Smooth muscle cell (in vitro differentiated cells): ENCODE measurements around the gene IDI1. TPM values are rescaled to one million over a fixed set of nuclear protein-coding genes. Genes with fewer than 3 reads are reported as not detected.

ENCODE experiments used
- DNase-seq: peaks from one replicate; lab custom pipeline; 2025; ENCODE audit not compliant: unreplicated experiment; lab: John Stamatoyannopoulos, UW
- H2AFZ ChIP-seq: fragments of 200-600 bp; sonication (generic); 2 replicates; pipeline ENCODE4 v1.6.0; 2016; ENCODE audit warnings: antibody characterized with exemption, low read depth, mild to moderate bottlenecking
- H3F3A ChIP-seq: fragments of 200-600 bp; sonication (generic); 2 replicates; pipeline ENCODE4 v1.6.0; 2017; ENCODE audit warnings: antibody characterized with exemption, low read depth
- H3K27ac ChIP-seq: fragments of 200-600 bp; sonication (generic); 2 replicates; pipeline ENCODE4 v1.5.1; 2016; ENCODE audit warnings: low read depth, mild to moderate bottlenecking
- H3K27me3 ChIP-seq: fragments of 200-600 bp; sonication (generic); 2 replicates; pipeline ENCODE4 v1.6.1; 2016; ENCODE audit warnings: low read depth, mild to moderate bottlenecking
- H3K36me3 ChIP-seq: fragments of 200-600 bp; sonication (generic); 2 replicates; pipeline ENCODE4 v1.5.1; 2016; ENCODE audit warnings: low read depth
- H3K4me1 ChIP-seq: fragments of 200-600 bp; sonication (generic); 2 replicates; pipeline ENCODE4 v1.5.1; 2016; ENCODE audit warnings: low read depth
- H3K4me2 ChIP-seq: fragments of 200-600 bp; sonication (generic); 2 replicates; pipeline ENCODE4 v1.6.0; 2016; ENCODE audit warnings: mild to moderate bottlenecking
- H3K4me3 ChIP-seq: fragments of 200-600 bp; sonication (generic); 2 replicates; pipeline ENCODE4 v1.5.1; 2016; ENCODE audit warnings: mild to moderate bottlenecking
- H3K79me2 ChIP-seq: fragments of 200-600 bp; sonication (generic); 2 replicates; pipeline ENCODE4 v1.6.0; 2016; ENCODE audit warnings: low read depth, mild to moderate bottlenecking
- H3K9ac ChIP-seq: fragments of 200-600 bp; sonication (generic); 2 replicates; pipeline ENCODE4 v1.6.0; 2016; ENCODE audit warnings: low read depth
- H3K9me3 ChIP-seq: fragments of 200-600 bp; sonication (generic); replicated peaks from 2 replicates; pipeline ENCODE4 v1.5.1; 2016; ENCODE audit warnings: low read depth
- H4K20me1 ChIP-seq: fragments of 200-600 bp; sonication (generic); 2 replicates; pipeline ENCODE4 v1.6.0; 2016; ENCODE audit warnings: low read depth
- CTCF ChIP-seq: fragments of 200-600 bp; sonication (generic); IDR thresholded peaks from 2 replicates; pipeline ENCODE4 v1.5.1; 2017; ENCODE audit warnings: borderline replicate concordance, mild to moderate bottlenecking, antibody characterized with exemption; ENCODE audit not compliant: insufficient read depth, poor library complexity, severe bottlenecking
- WGBS: methylation state at CpG from one replicate; pipeline ENCODE4 v1.1.7; 2016; ENCODE audit warnings: low lambda C conversion rate; 5-methylcytosine and 5-hydroxymethylcytosine counted together
- polyA plus RNA-seq: library from polyadenylated mRNA; unstranded; fragments of >200 nt; fragmentation: Nextera tagmentation; extraction: Ambion mirVana; gene quantifications from 2 replicates; pipeline ENCODE4 v1.2.1, GENCODE V29; 2016
- total RNA-seq: library from RNA; depleted of rRNA; stranded (reverse); fragments of >200 nt; gene quantifications from 2 replicates; pipeline ENCODE4 v1.2.3, GENCODE V29; 2014

IDI1 gene
- total and polyA plus RNA-seq, 2 experiments from 2014 or later = 142 to 165 TPM

GRCh38 chr10:1009071-1009494, 39.8 kb downstream of the IDI1 start:
- Histone ChIP-seq H3K9me3 (no peaks in the 10 kb centered on the region), H3K36me3 (peaks cover 39% of the 10 kb centered on the region), H3K27ac (no peak overlapping the region), H3K4me1 (no peaks in the 10 kb centered on the region), H3K9ac (no peak overlapping the region), H3K4me3 (no peak overlapping the region), H2AFZ (no peak overlapping the region), H4K20me1 (peaks cover 19% of the 10 kb centered on the region), H3K79me2 (peaks cover 7% of the 10 kb centered on the region), H3F3A (no peaks in the 10 kb centered on the region), H3K4me2 (no peak overlapping the region), H3K27me3 (no peaks in the 10 kb centered on the region)
- no peak for TF ChIP-seq CTCF
- no peak for DNase-seq
- WGBS = 72% methylated on average over 9 of the region's 9 CpGs

GRCh38 chr10:1007583-1007982, 41.3 kb downstream of the IDI1 start:
- WGBS = 89% methylated on average over 10 of the region's 10 CpGs
- no peak overlapping the region for H3K27ac ChIP-seq
- no peak overlapping the region for H2AFZ ChIP-seq
- no peaks in the 10 kb centered on the region for H3K9me3 ChIP-seq
- no peak for DNase-seq
- H3K36me3 ChIP-seq = peaks cover 49% of the 10 kb centered on the region
- TF ChIP-seq CTCF = no peak
- H4K20me1 ChIP-seq = peaks cover 34% of the 10 kb centered on the region
- peaks cover 17% of the 10 kb centered on the region for H3K79me2 ChIP-seq
- H3K27me3 ChIP-seq = no peaks in the 10 kb centered on the region
- H3F3A ChIP-seq = no peaks in the 10 kb centered on the region
- no peak overlapping the region for H3K4me2 ChIP-seq
- no peak overlapping the region for H3K4me3 ChIP-seq
- no peak overlapping the region for H3K9ac ChIP-seq
- no peaks in the 10 kb centered on the region for H3K4me1 ChIP-seq

- no peaks in the 10 kb centered on the region for H3K4me1 ChIP-seq
- no peak overlapping the region for H3K4me2 ChIP-seq
- H3K36me3 ChIP-seq = peaks cover 49% of the 10 kb centered on the region
- no peak overlapping the region for H2AFZ ChIP-seq
- H4K20me1 ChIP-seq = peaks cover 38% of the 10 kb centered on the region
- TF ChIP-seq CTCF = no peak
- DNase-seq = no peak
- no peaks in the 10 kb centered on the region for H3K9me3 ChIP-seq
- peaks cover 27% of the 10 kb centered on the region for H3K79me2 ChIP-seq
- no peaks in the 10 kb centered on the region for H3F3A ChIP-seq
- 96% methylated on average over 9 of the region's 9 CpGs for WGBS
- no peak overlapping the region for H3K9ac ChIP-seq
- H3K4me3 ChIP-seq = no peak overlapping the region
- H3K27ac ChIP-seq = no peak overlapping the region
- H3K27me3 ChIP-seq = no peaks in the 10 kb centered on the region
These were observed 42.3 kb downstream of the IDI1 start for GRCh38 chr10:1006573-1006972.

- H3K4me3 ChIP-seq = no peak overlapping the region
- no peak overlapping the region for H3K4me2 ChIP-seq
- peaks cover 70% of the 10 kb centered on the region for H3K36me3 ChIP-seq
- DNase-seq = no peak
- H3K27ac ChIP-seq = no peak overlapping the region
- 98% methylated on average over 9 of the region's 9 CpGs for WGBS
- no peak overlapping the region for H2AFZ ChIP-seq
- no peaks in the 10 kb centered on the region for H3K9me3 ChIP-seq
- H4K20me1 ChIP-seq = peaks cover 38% of the 10 kb centered on the region
- peaks cover 39% of the 10 kb centered on the region for H3K79me2 ChIP-seq
- no peak for TF ChIP-seq CTCF
- H3K27me3 ChIP-seq = no peaks in the 10 kb centered on the region
- H3K9ac ChIP-seq = no peak overlapping the region
- H3K4me1 ChIP-seq = no peaks in the 10 kb centered on the region
- no peaks in the 10 kb centered on the region for H3F3A ChIP-seq
These were observed 44.8 kb downstream of the IDI1 start for GRCh38 chr10:1003884-1004670.
